GM19467 (cell line): Measurements from ENCODE around the gene EPS8.

Experiments used
- ATAC-seq: cut with Tn5 transposase; IDR thresholded peaks from one replicate; pipeline ENCODE4 v1.9.1; 2021; ENCODE audit warnings: mild to moderate bottlenecking, moderate library complexity; ENCODE audit not compliant: unreplicated experiment

Gene EPS8

DNA sequence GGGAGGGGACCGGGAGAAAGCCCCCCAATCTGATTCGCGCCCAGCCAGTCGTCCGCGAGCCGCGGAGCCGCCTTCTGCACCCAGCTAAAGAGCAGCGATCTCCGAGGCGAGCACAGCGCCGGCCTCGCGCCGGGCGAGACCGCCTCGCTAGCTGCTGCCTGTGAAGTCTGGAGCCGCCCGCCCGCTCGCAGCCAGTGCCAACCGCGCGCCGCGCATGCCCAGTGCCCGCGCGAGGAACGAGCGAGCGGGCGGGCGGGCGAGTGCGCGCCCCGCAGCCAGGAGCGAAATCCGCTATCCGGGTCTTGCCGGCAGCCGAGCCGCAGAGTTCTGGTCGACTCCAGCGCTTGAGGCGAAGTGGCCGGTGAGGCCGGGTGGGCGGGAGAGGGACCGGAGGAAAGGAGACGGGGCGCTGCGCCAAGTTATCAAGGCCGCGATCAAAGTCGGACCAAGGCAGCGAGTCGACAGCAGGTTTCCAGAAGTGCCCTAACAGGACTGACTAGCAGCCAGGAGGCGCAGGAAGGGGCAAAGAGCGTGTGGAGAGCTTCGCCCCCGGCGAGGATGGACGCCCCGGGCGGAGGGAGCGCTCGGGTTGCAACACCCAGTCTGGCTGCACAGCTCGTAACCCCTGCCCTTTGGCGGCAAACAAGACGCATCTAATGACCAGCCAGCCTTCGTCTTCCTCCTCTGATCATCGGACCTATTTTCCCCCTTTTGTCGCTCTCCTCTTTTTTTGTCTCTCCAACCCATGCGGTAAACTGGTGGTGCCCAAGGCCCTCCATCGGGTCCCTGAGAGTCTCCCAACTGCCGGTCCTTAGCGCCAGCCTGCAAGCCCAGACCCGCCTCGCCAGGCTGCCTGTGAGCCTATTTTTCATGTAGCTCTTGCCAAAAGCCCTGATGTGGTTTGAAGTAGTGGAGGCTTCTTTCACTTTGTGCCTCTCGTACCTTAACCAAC is at the start of gene EPS8:
TSS of gene EPS8 (minus strand) at position 169 of the 952 bp plus-strand sequence. CDS start 106,437 bp downstream, outside the sequence.
- peak; percentile 83 for ATAC-seq

DNA sequence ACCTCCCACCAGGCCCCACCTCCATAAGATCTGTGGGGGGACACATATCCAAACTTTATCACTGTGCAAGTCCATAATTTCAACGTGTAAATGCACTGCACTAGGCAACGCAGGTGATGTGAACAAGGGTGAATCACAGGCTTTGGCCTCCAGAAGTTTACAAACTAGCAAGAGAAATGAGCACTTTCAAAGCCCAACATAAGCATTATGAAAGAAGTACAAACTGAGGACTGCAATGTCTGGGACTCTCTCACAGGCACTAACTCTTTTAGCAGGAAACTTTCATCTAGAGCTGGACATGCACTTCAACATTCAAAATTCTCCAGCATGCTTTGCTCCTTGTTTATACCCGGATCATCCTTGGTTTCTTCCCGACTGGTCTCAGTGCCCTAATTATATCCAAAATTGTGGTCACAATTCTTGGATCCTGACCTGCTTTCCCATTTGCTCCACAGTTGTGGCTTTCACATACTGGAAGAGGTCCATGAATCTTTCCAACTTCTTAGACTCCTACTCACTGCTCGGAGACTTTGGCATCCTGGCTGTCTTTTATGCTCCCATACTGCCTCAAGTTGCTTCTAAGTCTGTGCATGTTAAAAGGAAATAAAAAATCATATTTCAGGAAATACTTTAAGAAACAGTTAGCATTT is 48.1 kb upstream of the EPS8 start:
- ATAC-seq: no peak

DNA sequence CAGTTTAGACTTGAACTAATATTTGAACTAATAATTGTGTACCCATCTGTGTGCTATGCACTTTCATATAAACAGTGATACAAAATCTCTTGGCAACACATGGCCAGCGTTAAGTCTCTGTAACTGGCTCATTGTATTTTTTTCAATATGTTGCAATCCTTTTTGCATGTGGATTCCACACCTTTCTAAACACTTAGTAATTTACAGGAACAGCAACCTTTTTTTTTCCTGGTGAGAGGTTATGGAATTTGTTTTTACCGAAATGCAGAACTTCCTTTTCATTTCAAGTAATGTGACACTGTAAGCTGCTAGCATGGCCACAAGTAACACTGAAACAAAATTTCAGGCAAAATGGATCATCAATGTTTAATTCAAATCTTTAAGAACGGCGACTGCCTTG is 45.4 kb upstream of the EPS8 start:
- no peak for ATAC-seq

DNA sequence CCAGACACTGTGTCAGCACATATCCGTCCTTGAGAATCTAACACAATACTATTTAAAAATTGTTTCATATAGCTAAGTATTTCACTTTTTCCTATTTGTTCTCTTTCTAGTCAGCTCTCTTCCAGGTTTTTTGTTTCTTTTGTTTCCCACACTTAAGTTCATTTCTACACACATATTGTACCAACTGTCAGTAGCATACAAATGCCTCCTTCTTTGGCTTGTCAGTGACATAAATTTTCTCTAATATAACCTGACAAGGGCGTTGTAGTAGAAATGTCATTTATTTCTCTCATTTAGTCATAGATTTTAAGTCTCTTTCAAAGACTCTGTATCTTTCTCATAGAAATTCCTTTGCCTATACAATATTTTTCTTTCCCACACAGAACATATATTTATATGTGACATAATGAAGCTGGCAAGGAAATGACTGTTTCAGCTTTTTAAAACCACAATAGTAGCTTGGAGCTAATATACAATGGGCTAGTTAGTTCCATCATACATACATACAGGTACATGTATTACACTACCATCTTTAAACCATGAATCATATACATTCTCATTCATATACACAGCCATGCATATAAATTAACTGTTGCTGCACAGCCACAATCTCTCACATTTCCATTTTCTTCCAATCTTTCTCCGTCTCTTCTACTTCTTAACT is 42.3 kb upstream of the EPS8 start:
- ATAC-seq: no peak

DNA sequence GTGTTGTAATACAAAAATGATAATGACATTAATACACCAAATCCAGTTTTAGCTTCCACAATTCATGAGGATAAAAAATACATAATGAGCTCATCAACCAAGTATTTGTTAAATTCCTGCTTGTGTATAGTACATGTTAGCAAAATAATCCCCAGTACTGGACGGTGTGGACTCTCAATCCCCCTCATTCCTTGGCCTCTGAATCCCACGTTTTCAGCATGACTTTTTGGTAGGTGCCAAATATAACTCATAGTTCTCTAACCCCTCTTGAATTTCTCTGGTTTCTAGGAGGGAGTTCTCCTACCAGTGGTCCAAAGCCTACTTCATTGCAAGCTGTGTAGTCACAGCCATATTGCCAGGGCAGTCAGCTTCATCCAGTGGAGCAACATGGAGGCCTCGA is 41.4 kb upstream of the EPS8 start:
- ATAC-seq: no peak

DNA sequence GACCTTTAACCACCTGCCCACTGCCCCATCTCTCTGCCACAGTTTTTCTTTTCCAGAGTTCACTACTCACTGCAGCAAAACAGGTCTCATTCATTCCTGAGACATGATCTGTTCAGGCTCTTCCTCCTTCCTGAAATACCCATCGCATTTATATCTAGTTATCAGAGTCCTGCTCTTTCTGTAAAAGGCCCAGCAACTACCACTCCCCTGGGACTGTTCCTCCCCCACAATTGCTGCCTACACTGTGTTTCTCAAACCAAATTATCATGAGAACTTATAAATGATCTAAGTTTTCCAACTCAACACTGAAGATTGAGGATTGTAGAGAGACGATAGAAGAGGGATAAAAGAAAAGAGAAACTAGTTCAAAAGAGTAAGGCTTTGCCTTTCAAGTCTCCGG is 40.8 kb upstream of the EPS8 start:
- no peak for ATAC-seq

DNA sequence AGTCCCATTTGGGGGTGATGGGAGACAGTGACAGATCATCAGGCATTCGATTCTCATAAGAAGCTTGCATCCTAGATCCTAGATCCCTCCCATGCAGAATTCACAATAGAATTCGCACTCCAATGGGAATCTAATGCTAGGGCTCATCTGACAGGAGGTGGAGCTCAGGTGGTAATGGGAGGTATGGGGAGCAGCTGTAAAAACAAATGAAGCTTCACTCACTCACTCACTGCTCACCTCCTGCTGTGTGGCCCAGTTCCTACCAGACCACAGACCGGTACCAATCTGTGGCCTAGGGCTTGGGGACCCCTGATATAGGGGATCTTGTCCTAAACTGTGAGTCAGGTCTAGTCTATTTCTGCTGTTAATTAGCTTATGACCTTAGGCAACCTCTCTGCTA is 40.1 kb upstream of the EPS8 start:
- ATAC-seq: no peak

DNA sequence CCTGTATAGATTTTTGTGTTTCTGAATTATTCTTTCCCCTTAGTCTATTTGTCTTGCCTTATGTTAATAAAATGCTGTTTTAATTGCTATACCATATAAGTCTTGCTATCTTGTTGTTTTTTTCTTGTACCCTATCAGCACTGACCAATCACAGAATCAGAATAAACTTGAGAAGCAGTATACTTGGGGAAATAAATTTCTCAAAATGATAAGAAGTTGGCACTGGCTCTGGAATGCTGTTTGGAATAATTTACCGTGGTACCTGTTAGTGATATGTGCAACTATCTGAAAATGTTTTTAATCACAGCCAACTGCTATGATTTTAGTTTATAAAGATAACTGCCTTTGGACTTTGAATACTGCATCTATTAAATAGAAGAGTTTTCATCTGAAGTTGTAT is 37.9 kb upstream of the EPS8 start:
- ATAC-seq: no peak

DNA sequence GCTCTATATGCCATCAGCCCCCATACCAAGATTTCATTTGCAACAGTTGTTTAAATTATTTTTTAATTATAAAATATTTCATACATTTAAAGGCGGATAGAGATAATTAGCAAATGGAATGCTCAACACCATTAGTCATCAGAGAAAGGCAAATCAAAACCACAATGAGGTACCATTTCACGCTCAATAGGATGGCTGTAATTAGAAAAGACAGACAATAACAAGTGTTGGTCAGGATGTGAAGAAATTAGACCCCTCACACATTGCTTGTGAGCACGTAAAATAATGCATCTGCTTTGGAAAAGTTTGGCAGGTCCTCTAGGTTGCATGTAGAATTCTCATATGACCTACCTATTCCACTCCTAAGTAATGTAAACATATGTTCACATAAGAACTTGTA is 35.3 kb upstream of the EPS8 start:
- ATAC-seq: no peak

DNA sequence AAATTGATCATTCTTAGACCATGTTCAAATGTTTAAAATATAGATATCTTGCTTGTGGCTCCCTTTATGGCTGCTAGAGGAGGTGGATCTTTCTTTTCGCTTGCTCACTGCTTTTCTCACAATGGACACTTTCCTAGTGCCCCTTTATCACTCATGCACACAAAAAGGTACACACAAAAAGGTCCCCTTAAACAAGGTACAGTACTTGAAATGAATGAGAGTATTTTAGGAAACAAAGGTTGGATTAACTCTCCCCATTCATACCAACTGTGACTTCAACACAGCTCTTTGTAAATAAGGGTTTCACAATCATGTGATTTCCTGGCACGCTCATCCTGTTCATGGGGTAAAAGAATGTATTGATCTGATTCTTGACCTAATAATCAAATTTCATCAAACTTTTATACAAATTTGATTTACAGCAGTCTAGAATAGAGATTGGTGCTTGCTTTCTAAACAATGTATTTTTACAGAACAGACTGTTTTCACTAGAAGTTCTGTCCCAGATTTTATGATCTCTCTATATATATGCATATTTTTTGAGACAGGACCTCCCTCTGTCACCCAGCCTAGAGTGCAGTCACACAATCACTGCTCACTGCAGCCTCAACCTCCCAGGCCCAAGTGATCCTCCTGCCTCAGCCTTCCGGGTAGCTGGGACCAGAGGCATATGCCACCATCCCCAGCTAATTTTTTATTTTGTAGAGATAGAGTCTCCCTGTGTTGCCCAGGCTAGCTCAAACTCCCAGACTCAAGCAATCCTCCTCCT is 34.4 kb upstream of the EPS8 start:
- no peak for ATAC-seq

DNA sequence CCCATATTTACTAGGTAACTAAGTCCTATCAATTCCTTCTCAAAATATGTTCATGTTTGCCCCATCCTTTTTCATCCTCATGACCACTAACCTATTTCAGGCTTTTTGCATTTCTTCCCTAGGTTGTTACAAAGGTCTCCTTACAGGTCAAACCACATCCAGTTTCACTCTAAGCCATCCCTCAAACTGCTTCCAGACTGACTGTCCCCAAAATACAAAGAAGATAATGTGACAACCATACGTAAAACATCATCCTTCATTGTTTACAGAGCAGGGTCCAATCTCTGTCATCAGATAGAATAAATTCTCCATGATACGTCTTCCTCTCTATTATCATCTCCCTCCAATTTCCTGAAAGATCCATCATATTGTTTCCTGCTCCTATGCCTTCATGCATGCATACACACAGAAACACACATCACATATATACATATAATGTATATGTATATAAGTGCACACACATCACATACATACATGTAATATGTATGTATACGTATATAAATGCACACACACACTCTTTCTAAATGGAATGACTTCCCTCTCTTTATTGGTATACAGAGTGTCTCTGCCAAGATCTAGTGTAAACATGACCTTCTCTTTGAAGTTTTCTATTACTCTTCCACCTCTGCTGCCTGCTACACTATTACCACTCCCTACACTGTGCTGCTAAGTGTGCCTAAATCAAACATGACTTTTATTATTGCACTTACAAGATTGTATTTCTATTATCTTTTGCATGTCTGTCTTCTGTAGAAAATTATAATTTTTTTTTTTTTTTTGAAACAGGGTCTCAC is 30.7 kb upstream of the EPS8 start:
- no peak for ATAC-seq

DNA sequence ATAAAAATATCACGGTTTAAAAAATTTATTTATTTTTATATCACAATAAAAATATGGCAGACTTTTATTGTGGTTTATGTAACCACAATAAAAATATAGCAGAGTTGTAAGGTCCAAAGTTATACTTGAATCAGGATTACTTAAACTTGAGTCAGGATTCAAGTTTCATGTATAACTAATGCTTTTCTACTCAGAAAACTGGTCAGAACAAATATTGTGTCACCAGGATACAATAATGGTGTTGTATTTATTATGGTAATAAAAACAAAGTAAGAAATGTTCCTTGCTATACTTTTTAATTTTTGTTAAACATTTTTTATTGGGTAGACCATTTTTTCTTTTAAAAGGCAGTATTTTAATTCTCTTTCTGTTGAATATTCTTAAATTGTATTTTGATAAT is 29.2 kb upstream of the EPS8 start:
- no peak for ATAC-seq

DNA sequence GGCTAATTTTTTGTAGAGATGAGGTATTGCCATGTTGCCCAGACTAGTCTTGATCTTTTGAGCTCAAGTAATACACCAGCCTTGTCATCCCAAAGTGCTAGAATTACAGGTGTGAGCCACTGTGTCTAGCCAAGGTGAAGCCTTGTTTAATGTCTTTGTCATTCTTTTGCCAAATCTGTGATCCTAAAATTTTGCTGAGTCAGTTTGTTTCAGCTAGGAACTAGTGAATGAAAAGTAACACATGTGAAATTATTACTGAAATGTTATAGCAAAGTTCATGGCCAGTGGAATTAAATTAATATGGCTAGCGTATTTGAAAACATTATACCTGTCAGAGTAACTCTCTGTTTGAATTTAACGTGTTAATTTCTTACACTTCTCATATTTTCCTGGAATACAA is 26.5 kb upstream of the EPS8 start:
- no peak for ATAC-seq

DNA sequence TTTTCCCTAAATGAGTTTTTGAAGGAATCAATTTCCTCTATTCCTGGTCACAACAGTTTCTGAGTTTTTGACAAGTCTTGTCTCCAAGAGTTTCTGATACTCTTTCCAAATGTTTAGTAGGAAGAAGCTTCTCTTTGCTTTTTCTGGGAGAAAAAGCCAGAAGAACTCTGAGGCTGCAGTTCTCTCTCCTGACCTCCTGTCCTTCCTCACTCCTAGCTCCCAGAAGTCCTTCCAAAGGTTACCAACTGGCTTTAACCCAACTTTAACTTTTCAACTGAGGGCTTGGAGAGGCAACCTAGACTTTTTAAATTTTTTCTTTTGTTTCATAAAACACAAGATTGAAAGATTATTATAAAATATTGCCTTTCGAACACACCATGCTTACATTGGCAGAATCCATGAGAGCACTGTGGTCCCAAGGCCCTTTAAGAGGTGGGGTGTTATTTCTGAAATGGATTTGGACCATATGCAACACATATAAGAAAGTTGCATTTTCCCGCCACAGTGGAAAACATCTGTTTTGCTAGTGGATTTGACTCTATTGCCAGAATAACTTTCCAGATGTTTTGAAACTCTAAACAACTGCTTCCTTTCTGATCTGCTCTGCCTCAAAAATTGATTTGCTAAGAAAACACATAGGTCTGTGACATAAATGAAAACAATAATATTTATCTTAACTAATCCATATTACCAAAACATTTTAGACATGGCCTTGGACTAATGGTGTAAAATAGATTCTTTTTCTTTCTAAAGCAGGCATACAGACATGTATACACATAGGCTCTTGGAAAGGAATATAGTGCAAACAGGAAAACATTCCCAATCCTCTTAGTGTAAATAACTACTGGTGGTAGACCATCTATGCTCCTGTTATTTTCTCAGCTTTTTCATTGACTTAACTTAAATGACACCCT is 22.3 kb upstream of the EPS8 start:
- no peak for ATAC-seq

DNA sequence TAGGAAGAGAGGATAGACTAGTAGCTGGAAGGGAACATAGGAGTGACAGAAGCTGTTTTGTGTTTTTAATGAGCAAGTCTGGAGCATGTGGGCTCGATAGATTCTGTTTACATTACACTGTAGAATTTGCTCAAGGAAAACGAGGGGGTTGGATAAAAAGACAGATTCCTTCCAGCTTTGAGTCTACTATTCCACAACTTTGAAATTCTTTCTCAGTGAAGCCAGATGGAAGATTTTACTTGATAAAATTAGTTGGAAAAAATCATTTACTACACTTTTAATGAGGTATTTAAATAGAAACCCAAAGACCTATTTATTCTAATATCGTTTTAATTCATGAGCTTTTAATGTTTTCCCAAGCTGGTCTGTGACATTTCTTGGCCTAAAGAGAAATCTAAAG is 19.5 kb upstream of the EPS8 start:
- ATAC-seq: no peak

DNA sequence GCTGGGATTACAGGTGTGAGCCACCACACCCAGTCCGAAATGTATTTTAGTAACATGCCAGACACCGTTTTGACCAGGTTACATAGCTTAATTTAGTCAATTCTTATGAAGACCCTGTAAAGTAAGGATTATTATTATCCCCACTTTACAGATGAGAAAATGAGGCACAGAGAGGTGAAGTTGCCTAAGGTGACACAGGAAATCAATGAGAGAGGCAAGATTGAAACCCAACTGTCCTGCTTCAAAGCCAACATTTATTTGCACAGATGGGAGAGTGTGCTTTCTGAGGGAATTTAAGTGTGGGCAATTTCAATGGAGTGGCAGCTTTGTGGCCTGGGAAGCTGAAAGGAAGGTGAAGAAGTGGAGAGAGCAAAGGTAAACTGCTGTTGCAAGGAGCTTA is 19.1 kb upstream of the EPS8 start:
- ATAC-seq: no peak

DNA sequence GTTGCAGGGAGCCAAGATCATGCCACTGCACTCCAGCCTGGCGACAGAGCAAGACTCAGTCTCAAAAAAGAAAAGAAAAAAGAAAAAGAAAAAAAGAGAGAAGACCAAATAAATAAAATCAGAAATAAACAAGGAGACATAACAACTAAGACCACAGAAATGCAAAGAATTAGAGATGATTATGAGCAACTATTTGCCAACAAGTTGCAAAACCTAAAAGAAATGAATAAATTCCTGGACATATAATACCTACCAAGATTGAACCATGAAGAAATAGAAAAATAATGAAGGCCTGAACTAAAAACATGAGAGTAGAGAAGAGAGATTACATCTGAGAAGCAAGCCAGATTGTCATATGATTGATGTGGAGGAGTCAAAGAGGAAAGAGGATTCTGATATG is 17.6 kb upstream of the EPS8 start:
- ATAC-seq: no peak

DNA sequence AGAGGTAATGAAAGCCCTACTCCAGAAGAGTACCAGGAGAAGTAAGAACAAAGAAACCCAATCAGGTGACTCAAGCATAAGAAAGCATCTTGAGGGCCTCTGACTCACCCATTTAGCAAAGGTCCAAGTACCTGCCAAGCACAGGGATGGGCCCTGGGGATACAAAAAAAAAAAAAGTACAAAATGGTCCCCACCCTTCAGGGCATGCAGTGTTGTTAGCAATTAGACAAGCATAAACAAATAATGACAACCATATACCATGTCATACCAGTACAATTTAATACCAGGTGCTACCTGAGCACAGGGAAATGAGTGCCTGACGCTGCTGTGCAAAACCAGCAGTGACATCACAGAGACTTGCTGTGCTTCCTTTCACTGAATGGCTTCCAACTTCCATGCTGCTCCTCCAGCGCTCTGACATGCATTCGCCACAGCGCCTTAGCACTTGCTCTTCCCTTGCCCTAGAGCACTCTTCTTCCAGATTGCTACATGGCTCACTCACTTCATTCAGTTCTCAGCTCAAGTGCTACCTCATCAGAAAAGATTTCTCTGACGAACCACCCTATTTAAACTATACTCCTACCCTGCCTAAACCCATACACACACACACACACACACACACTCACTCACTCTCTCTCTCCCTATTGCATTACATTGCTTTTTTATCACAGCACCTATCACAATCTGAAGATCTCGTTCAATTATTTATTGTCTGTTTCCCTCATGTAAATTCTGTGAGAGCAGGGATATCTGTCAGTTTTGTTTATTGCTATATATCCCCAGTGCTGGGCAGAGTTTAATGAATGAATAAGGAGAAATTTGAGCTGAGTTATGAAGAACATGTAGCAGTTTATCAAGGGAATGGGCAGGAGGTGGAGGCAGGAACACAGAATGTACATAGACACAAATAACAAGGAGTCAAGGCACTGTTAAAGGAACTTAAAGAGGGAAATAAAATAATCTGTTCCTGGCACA is 12.9 kb upstream of the EPS8 start:
- ATAC-seq: no peak
